Panc1 (cell line): Measurements from ENCODE around the gene GATC. TPM values are rescaled to one million over a fixed set of nuclear protein-coding genes. Genes with fewer than 3 reads are reported as not detected.
"Not testable (repeated sequence)": the region's sequence is repeated elsewhere in the genome, so short reads cannot be mapped to it uniquely, and the experiment has no call there.

Source experiments
- ATAC-seq: fragments of 200-7000 bp; cut with Tn5 transposase; 2 replicates; pipeline ENCODE4 v1.9.1; 2020; ENCODE audit warnings: mild to moderate bottlenecking, moderate library complexity
- BruUV-seq: library from RNA; stranded (reverse); fragments of 400-500 nt; replicated peaks from 2 replicates; lab custom pipeline; 2021; lab: Mats Ljungman, UMichigan
- CTCF ChIA-PET: fragments of 300-600 bp; sonication (Branson Sonifier 250); formaldehyde crosslinking; loops from one replicate; lab custom pipeline; 2022; ENCODE audit warnings: antibody characterized with exemption; lab: Charles Lee
- POLR2A ChIA-PET: fragments of 300-600 bp; sonication (Branson Sonifier 250); formaldehyde crosslinking; loops from one replicate; lab custom pipeline; 2022; ENCODE audit warnings: antibody characterized with exemption; lab: Charles Lee
- DNase-seq: peaks from one replicate; pipeline ENCODE4 v3.0.0-alpha.2; 2010; ENCODE audit warnings: low read depth, low spot score
- H3K27ac ChIP-seq: 2 replicates; pipeline ENCODE4 v1.5.1; 2011; ENCODE audit warnings: mild to moderate bottlenecking, low read length, inconsistent platforms
- H3K27me3 ChIP-seq: fragments of 200-500 bp; sonication (Bioruptor generic); 2 replicates; pipeline ENCODE4 v1.6.0; 2014; ENCODE audit warnings: low read length, inconsistent platforms; ENCODE audit not compliant: control insufficient read depth, insufficient read depth
- H3K36me3 ChIP-seq: fragments of 200-500 bp; sonication (Bioruptor generic); 2 replicates; pipeline ENCODE4 v1.5.1; 2014; ENCODE audit warnings: inconsistent platforms, mild to moderate bottlenecking, low read length, moderate library complexity; ENCODE audit not compliant: control insufficient read depth, insufficient read depth
- H3K4me1 ChIP-seq: 2 replicates; pipeline ENCODE4 v1.5.1; 2011; ENCODE audit warnings: inconsistent platforms, mild to moderate bottlenecking, low read length, moderate library complexity; ENCODE audit not compliant: control insufficient read depth, insufficient read depth
- H3K4me3 ChIP-seq, 2 experiments: 2 replicates each; pipeline ENCODE4 v1.5.1; 2011 to 2012; ENCODE audit warnings: low read depth in 2 of 2, low read length in 2 of 2, mild to moderate bottlenecking in 2 of 2, inconsistent platforms in 1 of 2, moderate library complexity in 1 of 2
- H3K9me3 ChIP-seq: fragments of 200-500 bp; sonication (Bioruptor generic); 2 replicates; pipeline ENCODE4 v1.5.1; 2014; ENCODE audit warnings: low read depth, mild to moderate bottlenecking, inconsistent platforms, low read length, moderate library complexity; ENCODE audit not compliant: control insufficient read depth, insufficient read depth
- POLR2AphosphoS5 ChIP-seq: IDR thresholded peaks from 2 replicates; pipeline ENCODE4 v1.6.1; 2012; ENCODE audit warnings: mild to moderate bottlenecking, low read depth, low read length, moderate library complexity
- SIN3A ChIP-seq: IDR thresholded peaks from 2 replicates; pipeline ENCODE4 v1.6.1; 2012; ENCODE audit warnings: low read depth, mild to moderate bottlenecking, low read length, moderate library complexity, borderline replicate concordance; ENCODE audit not compliant: insufficient read depth
- TCF7L2 ChIP-seq: IDR thresholded peaks from 2 replicates; pipeline ENCODE4 v1.6.1; 2011; ENCODE audit warnings: mild to moderate bottlenecking, low read depth, low read length, inconsistent platforms
- in situ Hi-C: cut with HindIII; loops from 2 replicates; pipeline ENCODE4 v1.10.0; 2016; ENCODE audit warnings: low sequenced_read_pairs, low pct_unique_long_range_greater_than_20kb
- intact Hi-C: fragments of 100-400 bp; cut with micrococcal nuclease; formaldehyde crosslinking; loops from one replicate; pipeline ENCODE4 v1.10.0; 2022; ENCODE audit not compliant: unreplicated experiment
- total RNA-seq: library from RNA; stranded (reverse); gene quantifications from one replicate; pipeline ENCODE4 v1.2.1, GENCODE V29; 2021; ENCODE audit not compliant: unreplicated experiment
- TF ChIP-seq, protein P1 (sequence below), 2 experiments: IDR thresholded peaks; 2 replicates each; pipeline ENCODE4 v1.6.1; 2011 to 2012; ENCODE audit warnings: low read depth in 2 of 2, control low read depth in 1 of 2, low read length in 1 of 2, mild to moderate bottlenecking in 1 of 2, moderate library complexity in 1 of 2; ENCODE audit not compliant: insufficient read depth in 1 of 2
- TF ChIP-seq, protein P2 (sequence below): fragments of 450-650 bp; IDR thresholded peaks from 2 replicates; pipeline ENCODE4 v1.5.1; 2017; ENCODE audit warnings: mild to moderate bottlenecking

The GATC gene
- total RNA-seq, 1 experiment from 2014 or later: 34.7 TPM

DNA sequence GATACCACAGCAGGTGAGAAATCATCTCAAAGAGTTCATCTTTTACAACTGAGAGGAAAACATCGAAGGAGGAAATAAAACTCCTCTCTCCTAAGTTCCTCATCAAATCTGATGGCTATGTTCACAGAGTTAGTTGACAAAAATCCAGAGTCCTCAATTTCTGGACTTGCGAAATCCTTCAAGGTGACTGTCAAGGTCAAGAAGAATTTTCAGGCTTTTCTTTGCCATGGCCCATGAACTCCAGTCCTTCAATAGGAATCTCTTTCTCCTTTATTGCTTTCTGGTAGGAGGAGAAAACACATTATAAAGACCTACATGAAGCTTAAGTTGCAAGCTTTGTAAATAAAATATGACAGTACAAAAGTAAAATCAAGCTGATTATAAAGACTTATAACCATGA, 1.6 kb upstream of the GATC start:
- in situ Hi-C loops: no loop called here
- no peak for ATAC-seq
- no TSS peak for BruUV-seq
- no peaks in the 10 kb centered on the region for H3K27me3 ChIP-seq
- ChIA-PET POLR2A (no interaction called here), CTCF (no interaction called here)
- TF ChIP-seq, protein P1, sequence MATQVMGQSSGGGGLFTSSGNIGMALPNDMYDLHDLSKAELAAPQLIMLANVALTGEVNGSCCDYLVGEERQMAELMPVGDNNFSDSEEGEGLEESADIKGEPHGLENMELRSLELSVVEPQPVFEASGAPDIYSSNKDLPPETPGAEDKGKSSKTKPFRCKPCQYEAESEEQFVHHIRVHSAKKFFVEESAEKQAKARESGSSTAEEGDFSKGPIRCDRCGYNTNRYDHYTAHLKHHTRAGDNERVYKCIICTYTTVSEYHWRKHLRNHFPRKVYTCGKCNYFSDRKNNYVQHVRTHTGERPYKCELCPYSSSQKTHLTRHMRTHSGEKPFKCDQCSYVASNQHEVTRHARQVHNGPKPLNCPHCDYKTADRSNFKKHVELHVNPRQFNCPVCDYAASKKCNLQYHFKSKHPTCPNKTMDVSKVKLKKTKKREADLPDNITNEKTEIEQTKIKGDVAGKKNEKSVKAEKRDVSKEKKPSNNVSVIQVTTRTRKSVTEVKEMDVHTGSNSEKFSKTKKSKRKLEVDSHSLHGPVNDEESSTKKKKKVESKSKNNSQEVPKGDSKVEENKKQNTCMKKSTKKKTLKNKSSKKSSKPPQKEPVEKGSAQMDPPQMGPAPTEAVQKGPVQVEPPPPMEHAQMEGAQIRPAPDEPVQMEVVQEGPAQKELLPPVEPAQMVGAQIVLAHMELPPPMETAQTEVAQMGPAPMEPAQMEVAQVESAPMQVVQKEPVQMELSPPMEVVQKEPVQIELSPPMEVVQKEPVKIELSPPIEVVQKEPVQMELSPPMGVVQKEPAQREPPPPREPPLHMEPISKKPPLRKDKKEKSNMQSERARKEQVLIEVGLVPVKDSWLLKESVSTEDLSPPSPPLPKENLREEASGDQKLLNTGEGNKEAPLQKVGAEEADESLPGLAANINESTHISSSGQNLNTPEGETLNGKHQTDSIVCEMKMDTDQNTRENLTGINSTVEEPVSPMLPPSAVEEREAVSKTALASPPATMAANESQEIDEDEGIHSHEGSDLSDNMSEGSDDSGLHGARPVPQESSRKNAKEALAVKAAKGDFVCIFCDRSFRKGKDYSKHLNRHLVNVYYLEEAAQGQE (IDR thresholded peaks at IDR 0.05; ENCODE audit: insufficient read depth in 1 of 2, low read depth in 2 of 2, low read length in 1 of 2): no peak
- TF ChIP-seq, protein P2, sequence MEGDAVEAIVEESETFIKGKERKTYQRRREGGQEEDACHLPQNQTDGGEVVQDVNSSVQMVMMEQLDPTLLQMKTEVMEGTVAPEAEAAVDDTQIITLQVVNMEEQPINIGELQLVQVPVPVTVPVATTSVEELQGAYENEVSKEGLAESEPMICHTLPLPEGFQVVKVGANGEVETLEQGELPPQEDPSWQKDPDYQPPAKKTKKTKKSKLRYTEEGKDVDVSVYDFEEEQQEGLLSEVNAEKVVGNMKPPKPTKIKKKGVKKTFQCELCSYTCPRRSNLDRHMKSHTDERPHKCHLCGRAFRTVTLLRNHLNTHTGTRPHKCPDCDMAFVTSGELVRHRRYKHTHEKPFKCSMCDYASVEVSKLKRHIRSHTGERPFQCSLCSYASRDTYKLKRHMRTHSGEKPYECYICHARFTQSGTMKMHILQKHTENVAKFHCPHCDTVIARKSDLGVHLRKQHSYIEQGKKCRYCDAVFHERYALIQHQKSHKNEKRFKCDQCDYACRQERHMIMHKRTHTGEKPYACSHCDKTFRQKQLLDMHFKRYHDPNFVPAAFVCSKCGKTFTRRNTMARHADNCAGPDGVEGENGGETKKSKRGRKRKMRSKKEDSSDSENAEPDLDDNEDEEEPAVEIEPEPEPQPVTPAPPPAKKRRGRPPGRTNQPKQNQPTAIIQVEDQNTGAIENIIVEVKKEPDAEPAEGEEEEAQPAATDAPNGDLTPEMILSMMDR: no peak
- TF ChIP-seq TCF7L2: no peak
- no peak for TF ChIP-seq POLR2AphosphoS5
- TF ChIP-seq SIN3A: no peak
- DNase-seq: no peak
- peaks cover 10% of the 10 kb centered on the region for H3K36me3 ChIP-seq
- no peak overlapping the region for H3K4me3 ChIP-seq
- no peak overlapping the region; the same call in 1 of the 2 replicates for H3K27ac ChIP-seq
- intact Hi-C loops: no loop called here
- H3K9me3 ChIP-seq: no peaks in the 10 kb centered on the region
- peaks cover 10% of the 10 kb centered on the region for H3K4me1 ChIP-seq

DNA sequence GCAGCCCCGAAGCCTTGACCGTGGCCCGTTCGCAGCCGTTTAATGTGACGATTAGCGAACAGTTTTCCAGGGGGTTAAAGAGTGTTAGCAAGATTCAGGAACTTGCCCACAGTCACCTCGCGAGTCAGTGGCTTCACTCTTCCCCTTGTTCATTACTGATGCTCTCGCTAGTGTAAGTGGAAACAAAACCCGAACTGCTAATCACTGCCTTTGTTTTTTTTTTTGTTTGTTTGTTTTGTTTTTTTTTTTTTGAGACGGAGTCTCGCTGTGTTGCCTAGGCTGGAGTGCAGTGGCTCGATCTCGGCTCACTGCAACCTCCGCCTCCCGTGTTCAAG, 567 bp downstream of the GATC start:
- H3K27me3 ChIP-seq, ATAC-seq, DNase-seq, BruUV-seq, CTCF ChIA-PET, POLR2A ChIA-PET, H3K9me3 ChIP-seq, intact Hi-C loops, in situ Hi-C loops, H3K4me1 ChIP-seq: not testable (repeated sequence)
- peaks cover 12% of the 10 kb centered on the region; the same call in 1 of the 2 replicates for H3K36me3 ChIP-seq
- H3K27ac ChIP-seq: peak overlapping the region; percentile 95
- H3K4me3 ChIP-seq: peak overlapping the region; percentile 95 to 97

DNA sequence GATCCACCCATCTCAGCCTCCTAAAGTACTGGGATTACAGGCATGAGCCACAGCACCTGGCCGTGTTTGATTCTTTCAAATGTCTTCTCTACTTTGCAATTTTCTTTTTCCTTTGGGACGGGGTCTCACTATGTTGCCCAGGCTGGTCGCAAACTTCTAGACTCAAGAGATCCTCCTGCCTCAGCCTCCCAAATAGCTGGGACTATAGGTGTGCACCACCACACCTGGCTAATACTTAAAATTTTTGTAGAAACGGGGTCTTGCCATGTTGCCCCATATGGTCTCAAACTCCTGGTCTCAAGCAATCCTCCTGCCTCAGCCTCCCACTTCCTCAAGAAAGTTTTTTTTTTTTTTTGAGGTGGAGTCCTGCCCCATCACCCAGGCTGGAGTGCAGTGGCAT, 1.7 kb downstream of the GATC start:
- BruUV-seq: no TSS peak
- CTCF ChIA-PET: interaction anchor here (0.7 kb wide), 2 partner anchors 95 to 121 kb away, joined by 3 to 5 read pairs; no protein-coding TSS in a partner anchor
- POLR2A ChIA-PET: no interaction called here
- TF ChIP-seq, protein P1 (IDR thresholded peaks at IDR 0.05; ENCODE audit: insufficient read depth in 1 of 2, low read depth in 2 of 2, low read length in 1 of 2): no peak
- TF ChIP-seq TCF7L2 (no peak), SIN3A (no peak), POLR2AphosphoS5 (no peak)
- TF ChIP-seq, protein P2: no peak
- ATAC-seq (no peak), DNase-seq (no peak)
- peaks cover 7% of the 10 kb centered on the region; the same call in 1 of the 2 replicates for H3K4me1 ChIP-seq
- no peak overlapping the region; a peak in 1 of 4 replicates for H3K4me3 ChIP-seq
- no peaks in the 10 kb centered on the region for H3K9me3 ChIP-seq
- H3K36me3 ChIP-seq: peaks cover 12% of the 10 kb centered on the region; the same call in 1 of the 2 replicates
- in situ Hi-C loops (no loop called here), intact Hi-C loops (no loop called here)
- H3K27ac ChIP-seq: no peak overlapping the region
- no peaks in the 10 kb centered on the region for H3K27me3 ChIP-seq

DNA sequence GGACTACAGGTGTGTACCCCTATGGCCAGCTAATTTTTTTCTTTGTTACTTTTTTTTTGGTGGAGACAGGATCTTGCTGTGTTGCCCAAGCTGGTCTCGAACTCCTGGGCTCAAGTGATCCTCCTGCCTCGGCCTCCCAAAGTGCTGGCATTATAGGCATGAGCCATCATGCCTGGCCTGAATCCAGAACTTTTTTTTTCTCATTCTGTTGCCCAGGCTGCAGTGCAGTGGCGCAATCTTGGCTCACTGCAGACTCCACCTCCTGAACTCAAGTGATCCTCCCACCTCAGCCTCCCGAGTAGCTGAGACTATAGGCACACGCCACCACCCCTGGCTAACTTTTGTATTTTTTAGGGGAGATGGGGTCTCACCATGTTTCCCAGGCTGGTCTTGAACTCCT, 6.3 kb downstream of the GATC start:
- CTCF ChIA-PET: interaction anchor here (1.0 kb wide), 1 partner anchor 14 kb away, joined by 4 read pairs; no protein-coding TSS in a partner anchor
- H3K4me1 ChIP-seq, H3K9me3 ChIP-seq, POLR2A ChIA-PET, BruUV-seq, H3K4me3 ChIP-seq, H3K27me3 ChIP-seq, DNase-seq, intact Hi-C loops, in situ Hi-C loops, ATAC-seq, H3K27ac ChIP-seq: not testable (repeated sequence)
- H3K36me3 ChIP-seq: peaks cover 13% of the 10 kb centered on the region
